Liver (tissue), 9 donors: Measurements from ENCODE around the gene TMEM116. TPM values are rescaled to one million over a fixed set of nuclear protein-coding genes. Genes with fewer than 3 reads are reported as not detected.
"Not testable (repeated sequence)": the region's sequence is repeated elsewhere in the genome, so short reads cannot be mapped to it uniquely, and the experiment has no call there.

Source experiments
- DNase-seq: peaks from one replicate; pipeline ENCODE4 v3.0.0-alpha.2; 2017; ENCODE audit warnings: low spot score
- H3K27ac ChIP-seq, 2 donors: one replicate each; pipeline ENCODE4 v1.7.0; 2013; ENCODE audit warnings: inconsistent platforms in 2 of 2, low read length in 2 of 2, control low read depth in 1 of 2, low read depth in 1 of 2, mild to moderate bottlenecking in 1 of 2
- H3K27me3 ChIP-seq, 4 donors: one replicate each; pipeline versions ENCODE4 v1.6.1 to v1.7.0; 2013; ENCODE audit warnings: low read length in 3 of 4, inconsistent platforms in 1 of 4, mild to moderate bottlenecking in 1 of 4, moderate library complexity in 1 of 4; ENCODE audit not compliant: control insufficient read depth in 4 of 4, insufficient read depth in 4 of 4
- H3K36me3 ChIP-seq, 4 donors: one replicate each; pipeline versions ENCODE4 v1.6.1 to v1.7.0; 2013; ENCODE audit warnings: low read length in 3 of 4, mild to moderate bottlenecking in 3 of 4, low read depth in 1 of 4, moderate library complexity in 1 of 4; ENCODE audit not compliant: control insufficient read depth in 4 of 4, insufficient read depth in 3 of 4
- H3K4me1 ChIP-seq, 4 donors: one replicate each; pipeline versions ENCODE4 v1.6.1 to v1.7.0; 2013; ENCODE audit warnings: low read length in 3 of 4, mild to moderate bottlenecking in 3 of 4, moderate library complexity in 1 of 4; ENCODE audit not compliant: control insufficient read depth in 4 of 4, insufficient read depth in 4 of 4
- H3K4me3 ChIP-seq, 3 donors: one replicate each; pipeline versions ENCODE4 v1.6.1 to v1.7.0; 2013; ENCODE audit warnings: low read length in 3 of 3, control low read depth in 1 of 3, low read depth in 1 of 3, mild to moderate bottlenecking in 1 of 3
- H3K9ac ChIP-seq, 2 donors: one replicate each; pipeline ENCODE4 v1.7.0; 2013; ENCODE audit warnings: low read length in 2 of 2, mild to moderate bottlenecking in 2 of 2, moderate library complexity in 2 of 2, control low read depth in 1 of 2, low read depth in 1 of 2
- H3K9me3 ChIP-seq, 4 donors: one replicate each; pipeline versions ENCODE4 v1.6.1 to v1.7.0; 2013; ENCODE audit warnings: low read length in 3 of 4; ENCODE audit not compliant: control insufficient read depth in 4 of 4
- ATF3 ChIP-seq: IDR thresholded peaks from 2 replicates; pipeline ENCODE4 v1.6.1; 2016; ENCODE audit warnings: antibody characterized with exemption
- CTCF ChIP-seq: fragments of 150-350 bp; IDR thresholded peaks from 2 replicates; pipeline ENCODE4 v1.5.1; 2017; ENCODE audit warnings: improper control_type of control experiment, low read depth, low read length; ENCODE audit not compliant: missing input control
- FOXA1 ChIP-seq: IDR thresholded peaks from 2 replicates; pipeline ENCODE4 v1.6.1; 2016; ENCODE audit warnings: antibody characterized with exemption
- FOXA2 ChIP-seq: IDR thresholded peaks from 2 replicates; pipeline ENCODE4 v1.6.1; 2016; ENCODE audit warnings: antibody characterized with exemption
- HNF4A ChIP-seq, 2 donors: conservative IDR thresholded peaks; 2 replicates each; pipeline ENCODE4 v1.6.1; 2016; ENCODE audit warnings: antibody characterized with exemption in 2 of 2, mild to moderate bottlenecking in 2 of 2
- HNF4G ChIP-seq: IDR thresholded peaks from 2 replicates; pipeline ENCODE4 v1.6.1; 2016; ENCODE audit warnings: antibody characterized with exemption
- JUND ChIP-seq, 2 donors: IDR thresholded peaks; 2 replicates each; pipeline ENCODE4 v1.6.1; 2016; ENCODE audit warnings: antibody characterized with exemption in 2 of 2
- MAX ChIP-seq: IDR thresholded peaks from 2 replicates; pipeline ENCODE4 v1.6.1; 2016; ENCODE audit warnings: antibody characterized with exemption
- NR2F2 ChIP-seq: IDR thresholded peaks from 2 replicates; pipeline ENCODE4 v1.6.1; 2016; ENCODE audit warnings: antibody characterized with exemption
- RAD21 ChIP-seq, 2 donors: IDR thresholded peaks; 2 replicates each; pipeline ENCODE4 v1.6.1; 2016; ENCODE audit warnings: antibody characterized with exemption in 2 of 2, mild to moderate bottlenecking in 2 of 2
- REST ChIP-seq: IDR thresholded peaks from 2 replicates; pipeline ENCODE4 v1.6.1; 2016; ENCODE audit warnings: antibody characterized with exemption, mild to moderate bottlenecking
- RXRA ChIP-seq, 2 donors: IDR thresholded peaks; 2 replicates each; pipeline ENCODE4 v1.6.1; 2017 to 2018; ENCODE audit warnings: antibody characterized with exemption in 2 of 2, mild to moderate bottlenecking in 1 of 2
- SP1 ChIP-seq: IDR thresholded peaks from 2 replicates; pipeline ENCODE4 v1.6.1; 2018; ENCODE audit warnings: antibody characterized with exemption, mild to moderate bottlenecking
- TAF1 ChIP-seq: conservative IDR thresholded peaks from 2 replicates; pipeline ENCODE4 v1.6.1; 2016; ENCODE audit warnings: antibody characterized with exemption, mild to moderate bottlenecking
- YY1 ChIP-seq: IDR thresholded peaks from 2 replicates; pipeline ENCODE4 v1.6.1; 2016; ENCODE audit warnings: antibody characterized with exemption, mild to moderate bottlenecking
- ZBTB33 ChIP-seq: IDR thresholded peaks from 2 replicates; pipeline ENCODE4 v1.6.1; 2016; ENCODE audit warnings: antibody characterized with exemption
- WGBS: extraction: QIAGEN DNeasy Blood & Tissue Kit; methylation state at CpG from one replicate; pipeline ENCODE4 v1.1.7; 2013; 5-methylcytosine and 5-hydroxymethylcytosine counted together
- polyA plus RNA-seq, 2 donors: library from polyadenylated mRNA; stranded (reverse) in 1 of 2; unstranded in 1 of 2; fragments of 200-250 nt in 1 of 2; fragments of >200 nt in 1 of 2; fragmentation: Nextera tagmentation in 1 of 2; extraction: Ambion mirVana in 1 of 2; gene quantifications; one replicate each; pipeline versions ENCODE4 v1.2.1 to v1.2.3, GENCODE V29; 2013 to 2015
- total RNA-seq, 2 donors: library from RNA; depleted of rRNA; stranded (reverse); fragments of >200 nt; gene quantifications; one replicate each; pipeline ENCODE4 v1.2.3, GENCODE V29; 2014
- donor health status: healthy.
- donor health status: healthy.
- donor health status: healthy.
- donor health status: healthy.
- donor health status: healthy.

The TMEM116 gene
- total and polyA plus RNA-seq, 4 donors = 4.9 to 11.6 (median 6.6) TPM

GRCh38 chr12:111953455-111953854, 59.5 kb downstream of the TMEM116 start:
- H3K27me3 ChIP-seq = no peaks in the 10 kb centered on the region
- no peaks in the 10 kb centered on the region for H3K36me3 ChIP-seq
- no peak overlapping the region for H3K27ac ChIP-seq
- TF ChIP-seq YY1 (no peak), RXRA (IDR thresholded peaks at IDR 0.05) (peak in 1 of 2 donors; percentile 10), FOXA1 (no peak), JUND (IDR thresholded peaks at IDR 0.05) (no peak), RAD21 (IDR thresholded peaks at IDR 0.05) (no peak), FOXA2 (no peak), NR2F2 (no peak), HNF4G (no peak), SP1 (no peak), MAX (no peak), ATF3 (no peak), CTCF (no peak), ZBTB33 (no peak), HNF4A (conservative IDR thresholded peaks at IDR 0.05) (peak in 1 of 2 donors; percentile 35), REST (no peak), TAF1 (no peak)
- WGBS = 40% methylated on average over 4 of the region's 4 CpGs
- no peak overlapping the region for H3K4me3 ChIP-seq
- DNase-seq = no peak
- H3K9ac ChIP-seq = no peak overlapping the region
- H3K9me3 ChIP-seq = peaks cover 0 to 3% (median under 1%) of the 10 kb centered on the region in 4 donors
- peaks cover 0 to 3% (median 0%) of the 10 kb centered on the region in 4 donors for H3K4me1 ChIP-seq

GRCh38 chr12:111952084-111952787, 60.7 kb downstream of the TMEM116 start:
- H3K4me3 ChIP-seq, H3K27me3 ChIP-seq, H3K9ac ChIP-seq, H3K27ac ChIP-seq, H3K36me3 ChIP-seq, H3K9me3 ChIP-seq, H3K4me1 ChIP-seq, DNase-seq: not testable (repeated sequence)
- WGBS = 96% methylated on average over 4 of the region's 4 CpGs

- 87% methylated on average over 3 of the region's 3 CpGs for WGBS
- H3K9ac ChIP-seq, H3K27ac ChIP-seq, DNase-seq, H3K4me1 ChIP-seq, H3K4me3 ChIP-seq, H3K27me3 ChIP-seq, H3K36me3 ChIP-seq, H3K9me3 ChIP-seq: not testable (repeated sequence)
Measured at GRCh38 chr12:111950961-111951676, 61.8 kb downstream of the TMEM116 start.
